NT2/D1 (cell line): ENCODE measurements around the gene REXO4.
"Not testable (repeated sequence)": the region's sequence is repeated elsewhere in the genome, so short reads cannot be mapped to it uniquely, and the experiment has no call there.

Experiments
- DNase-seq: peaks from one replicate; pipeline ENCODE4 v3.0.0-alpha.2; 2011; ENCODE audit warnings: low read depth, low spot score
- H3K27me3 ChIP-seq: 2 replicates; pipeline ENCODE4 v1.6.0; 2011; ENCODE audit warnings: mild to moderate bottlenecking; ENCODE audit not compliant: insufficient read length, insufficient read depth
- H3K36me3 ChIP-seq: 2 replicates; pipeline ENCODE4 v1.6.1; 2011; ENCODE audit warnings: mild to moderate bottlenecking, low read length, mixed read lengths; ENCODE audit not compliant: insufficient read depth, insufficient read length
- H3K4me1 ChIP-seq: 2 replicates; pipeline ENCODE4 v1.5.1; 2011; ENCODE audit not compliant: insufficient read depth, insufficient read length
- H3K4me3 ChIP-seq: 2 replicates; pipeline ENCODE4 v1.5.1; 2011; ENCODE audit warnings: low read depth; ENCODE audit not compliant: insufficient read length
- H3K9ac ChIP-seq: 2 replicates; pipeline ENCODE4 v1.6.0; 2011; ENCODE audit warnings: low read depth; ENCODE audit not compliant: insufficient read length
- H3K9me3 ChIP-seq: 2 replicates; pipeline ENCODE4 v1.5.1; 2011; ENCODE audit warnings: mild to moderate bottlenecking, low read length; ENCODE audit not compliant: insufficient read depth
- SUZ12 ChIP-seq: IDR thresholded peaks from 2 replicates; pipeline ENCODE4 v1.6.1; 2011; ENCODE audit not compliant: insufficient read length, insufficient read depth; ENCODE audit errors: extremely low read depth
- YY1 ChIP-seq: IDR thresholded peaks from 2 replicates; pipeline ENCODE4 v1.6.1; 2011; ENCODE audit not compliant: insufficient read length, insufficient read depth
- ZNF274 ChIP-seq: IDR thresholded peaks from 2 replicates; pipeline ENCODE4 v1.6.1; 2011; ENCODE audit warnings: mild to moderate bottlenecking, low read depth, low read length

The REXO4 gene

DNA sequence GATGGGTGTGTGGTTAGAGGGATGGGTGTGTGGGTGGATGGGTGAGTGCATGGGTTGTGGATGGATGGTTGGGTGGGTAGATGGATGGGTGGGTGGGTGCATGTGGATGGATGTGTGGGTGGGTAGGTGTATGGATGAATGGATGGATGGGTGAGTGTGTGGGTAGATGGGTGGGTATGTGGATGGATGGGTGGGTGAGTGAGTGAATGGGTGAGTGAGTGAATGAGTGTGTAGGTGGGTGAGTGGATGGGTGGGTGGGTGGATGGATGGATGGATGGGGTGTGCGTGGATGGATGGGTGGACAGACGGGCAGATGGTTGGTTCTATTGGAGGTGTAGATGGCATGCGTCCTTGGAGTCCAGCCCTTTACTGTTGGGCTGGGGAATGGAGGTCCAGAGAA is 24.4 kb downstream of the REXO4 start:
- TF ChIP-seq SUZ12 (no peak), ZNF274 (no peak), YY1 (no peak)
- Histone ChIP-seq H3K36me3 (no peaks in the 10 kb centered on the region), H3K4me1 (peaks cover 4% of the 10 kb centered on the region), H3K4me3 (no peak overlapping the region), H3K27me3 (no peaks in the 10 kb centered on the region), H3K9ac (no peak overlapping the region), H3K9me3 (peaks cover 8% of the 10 kb centered on the region; the same call in 1 of the 2 replicates)
- DNase-seq = no peak

DNA sequence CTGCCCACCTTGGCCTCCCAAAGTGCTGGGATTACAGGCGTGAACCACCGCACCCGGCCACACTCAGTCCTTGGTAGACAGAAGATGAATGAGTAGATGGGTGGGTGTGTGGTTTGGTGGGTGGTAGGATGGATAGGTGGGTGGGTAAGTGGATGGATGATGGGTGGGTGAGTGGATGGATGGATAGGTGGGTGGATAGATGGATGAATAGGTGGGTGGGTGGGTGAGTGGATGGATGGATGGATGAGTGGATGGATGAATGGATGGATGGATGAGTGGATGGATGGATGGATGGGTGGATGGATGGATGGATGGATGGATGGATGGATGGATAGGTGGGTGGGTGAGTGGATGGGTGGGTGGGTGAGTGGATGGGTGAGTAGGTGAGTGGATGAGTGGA is 25.5 kb downstream of the REXO4 start:
- not testable (repeated sequence) for H3K9me3 ChIP-seq, H3K27me3 ChIP-seq, H3K4me3 ChIP-seq, H3K4me1 ChIP-seq, H3K36me3 ChIP-seq, H3K9ac ChIP-seq, DNase-seq

DNA sequence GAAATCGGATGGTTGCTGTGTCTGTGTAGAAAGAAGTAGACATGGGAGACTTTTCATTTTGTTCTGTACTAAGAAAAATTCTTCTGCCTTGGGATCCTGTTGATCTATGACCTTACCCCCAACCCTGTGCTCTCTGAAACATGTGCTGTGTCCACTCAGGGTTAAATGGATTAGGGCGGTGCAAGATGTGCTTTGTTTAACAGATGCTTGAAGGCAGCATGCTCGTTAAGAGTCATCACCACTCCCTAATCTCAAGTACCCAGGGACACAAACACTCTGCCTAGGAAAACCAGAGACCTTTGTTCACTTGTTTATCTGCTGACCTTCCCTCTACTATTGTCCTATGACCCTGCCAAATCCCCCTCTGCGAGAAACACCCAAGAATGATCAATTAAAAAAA is 26.4 kb downstream of the REXO4 start:
- not testable (repeated sequence) for H3K36me3 ChIP-seq, H3K27me3 ChIP-seq, H3K4me1 ChIP-seq, H3K4me3 ChIP-seq, H3K9ac ChIP-seq, H3K9me3 ChIP-seq, DNase-seq

DNA sequence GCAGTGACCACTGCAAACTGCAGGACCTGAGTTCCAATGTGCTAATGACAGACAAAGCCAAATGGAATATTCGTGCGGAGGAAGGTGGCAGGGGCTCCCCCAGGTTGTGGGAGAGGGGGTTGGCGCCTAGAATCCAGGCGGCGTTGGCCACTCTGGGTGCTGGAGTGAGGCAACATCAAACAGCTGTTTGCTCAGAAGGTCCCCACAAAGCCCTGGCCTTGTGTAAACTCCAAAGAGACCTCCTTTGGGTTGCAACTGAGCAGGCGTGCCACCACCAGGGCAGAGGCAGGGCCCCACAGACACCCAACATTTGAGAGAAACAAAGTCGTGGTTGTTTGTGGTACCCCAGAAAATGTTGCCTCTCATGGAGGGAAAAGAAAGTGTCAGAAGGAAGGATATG is 27.1 kb downstream of the REXO4 start:
- Histone ChIP-seq H3K27me3 (no peaks in the 10 kb centered on the region), H3K9ac (no peak overlapping the region), H3K4me1 (peaks cover 4% of the 10 kb centered on the region), H3K36me3 (no peaks in the 10 kb centered on the region), H3K4me3 (no peak overlapping the region), H3K9me3 (peaks cover 8% of the 10 kb centered on the region; the same call in 1 of the 2 replicates)
- no peak for DNase-seq
- TF ChIP-seq ZNF274 = no peak
- no peak for TF ChIP-seq SUZ12
- TF ChIP-seq YY1 = no peak

DNA sequence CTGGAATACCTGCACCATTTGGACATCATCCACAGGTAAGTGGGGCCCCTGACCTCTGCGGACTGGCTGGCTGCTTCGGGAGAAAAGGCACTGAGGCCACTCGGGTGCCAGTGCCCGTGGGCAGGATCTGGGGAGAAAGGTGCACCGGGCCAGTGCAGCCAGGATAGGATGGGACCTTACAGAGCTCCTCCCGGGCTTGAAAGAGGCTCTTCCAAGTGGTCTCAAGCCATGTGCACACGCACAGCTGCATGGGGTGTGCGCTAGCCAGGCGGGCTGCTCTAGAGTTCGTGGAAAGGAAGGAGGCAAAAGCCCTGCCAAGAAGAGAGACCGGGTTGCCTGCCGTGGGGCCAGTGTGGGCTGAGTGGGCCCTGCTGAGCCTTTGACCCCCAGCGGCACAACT is 28.2 kb downstream of the REXO4 start:
- Histone ChIP-seq H3K36me3 (no peaks in the 10 kb centered on the region), H3K9ac (no peak overlapping the region), H3K27me3 (no peaks in the 10 kb centered on the region), H3K9me3 (peaks cover 8% of the 10 kb centered on the region; the same call in 1 of the 2 replicates), H3K4me3 (no peak overlapping the region), H3K4me1 (peaks cover 2% of the 10 kb centered on the region)
- no peak for DNase-seq
- TF ChIP-seq ZNF274 (no peak), SUZ12 (no peak), YY1 (no peak)

DNA sequence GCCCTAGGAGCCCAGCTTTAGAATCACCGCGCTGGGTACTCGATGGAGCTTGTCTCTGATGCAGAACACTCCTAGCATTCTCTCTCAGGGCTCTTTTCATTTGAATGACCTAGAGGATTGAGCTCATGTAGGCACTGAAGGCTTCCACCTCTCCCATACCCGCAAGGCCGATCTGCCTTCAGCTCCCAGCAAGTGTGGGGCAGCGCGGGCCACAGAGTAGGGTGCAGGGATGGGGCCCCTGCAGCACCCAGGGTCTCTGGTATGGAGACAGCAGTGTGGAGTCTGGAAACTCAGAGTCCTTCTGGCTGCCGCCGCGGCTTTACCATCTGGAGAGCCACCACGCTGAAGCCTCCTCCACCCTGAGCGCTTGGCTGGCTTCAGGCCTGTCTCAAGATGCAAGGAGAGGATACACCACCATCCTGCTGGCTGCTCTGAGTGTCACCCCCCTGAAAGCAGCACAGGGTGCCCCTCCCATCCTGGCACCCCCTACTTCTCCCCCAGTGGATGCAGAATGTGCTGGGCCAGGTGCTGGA is 28.7 kb downstream of the REXO4 start:
- TF ChIP-seq SUZ12 (no peak), ZNF274 (no peak), YY1 (no peak)
- Histone ChIP-seq H3K4me1 (no peaks in the 10 kb centered on the region), H3K9me3 (peaks cover 8% of the 10 kb centered on the region; the same call in 1 of the 2 replicates), H3K27me3 (no peaks in the 10 kb centered on the region), H3K9ac (no peak overlapping the region), H3K4me3 (no peak overlapping the region), H3K36me3 (no peaks in the 10 kb centered on the region)
- no peak for DNase-seq

DNA sequence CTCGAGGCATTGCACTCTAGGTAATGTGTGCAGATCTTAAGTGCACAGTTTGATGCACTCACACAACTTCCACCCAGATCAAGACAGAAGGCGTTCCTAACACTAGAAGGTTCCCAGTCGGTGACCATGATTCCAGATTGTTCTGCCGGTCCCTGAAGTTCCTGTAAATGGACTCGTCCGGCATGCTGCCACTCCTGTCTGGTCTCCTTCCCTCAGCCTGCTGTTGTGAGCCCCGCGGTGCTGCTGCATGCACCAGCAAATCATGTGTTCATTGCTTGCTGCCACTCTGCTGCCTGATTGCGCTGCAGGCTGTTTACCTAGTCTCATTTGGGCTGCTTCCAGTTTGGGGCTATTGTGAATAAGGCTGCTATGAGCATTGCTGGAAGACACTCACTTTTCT is 30.1 kb downstream of the REXO4 start:
- Histone ChIP-seq H3K27me3 (no peaks in the 10 kb centered on the region), H3K4me3 (no peak overlapping the region), H3K9ac (no peak overlapping the region), H3K9me3 (peaks cover 8% of the 10 kb centered on the region; the same call in 1 of the 2 replicates), H3K36me3 (no peaks in the 10 kb centered on the region), H3K4me1 (no peaks in the 10 kb centered on the region)
- no peak for DNase-seq
- TF ChIP-seq SUZ12 = no peak
- TF ChIP-seq ZNF274 = no peak
- TF ChIP-seq YY1 = no peak

DNA sequence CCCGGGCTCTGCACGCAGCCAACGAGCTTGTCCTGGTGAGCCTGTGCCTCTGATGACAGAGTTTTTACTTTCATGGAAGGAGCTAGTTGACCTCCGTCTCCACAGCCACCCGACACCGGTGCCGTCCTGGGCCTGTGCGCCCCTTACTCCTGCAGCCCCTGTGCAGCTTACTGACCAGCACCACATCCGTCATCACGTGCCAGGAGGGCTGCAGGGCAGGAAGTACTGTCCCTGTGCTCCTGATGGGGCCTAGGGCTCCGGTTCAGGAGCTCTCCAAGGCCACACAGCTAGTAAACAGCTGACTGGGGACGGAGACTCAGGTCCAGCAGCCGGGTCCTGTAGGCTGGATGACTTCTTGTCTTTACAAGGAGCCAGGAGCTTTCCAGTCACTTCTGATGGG is 31.5 kb downstream of the REXO4 start:
- Histone ChIP-seq H3K4me3 (no peak overlapping the region), H3K27me3 (no peaks in the 10 kb centered on the region), H3K9me3 (peaks cover 8% of the 10 kb centered on the region; the same call in 1 of the 2 replicates), H3K36me3 (no peaks in the 10 kb centered on the region), H3K4me1 (no peaks in the 10 kb centered on the region), H3K9ac (no peak overlapping the region)
- TF ChIP-seq ZNF274 (no peak), YY1 (no peak), SUZ12 (no peak)
- DNase-seq = no peak
